Endothelial cell (in vitro differentiated cells): ENCODE measurements around the gene RNF144A. TPM values are rescaled to one million over a fixed set of nuclear protein-coding genes. Genes with fewer than 3 reads are reported as not detected.

ENCODE experiments used
- DNase-seq: peaks from one replicate; pipeline ENCODE4 v3.0.0; 2021; ENCODE audit warnings: low spot score
- H3K27ac Mint-ChIP-seq: one replicate; pipeline ENCODE4 v1.8.0; 2021; ENCODE audit warnings: mixed read lengths, inconsistent platforms; ENCODE audit not compliant: unreplicated experiment
- H3K27me3 Mint-ChIP-seq: one replicate; pipeline ENCODE4 v1.8.0; 2021; ENCODE audit warnings: mild to moderate bottlenecking, moderate library complexity, mixed read lengths, inconsistent platforms; ENCODE audit not compliant: unreplicated experiment
- H3K36me3 Mint-ChIP-seq: one replicate; pipeline ENCODE4 v1.8.0; 2021; ENCODE audit warnings: mild to moderate bottlenecking, low read depth, mixed read lengths, inconsistent platforms; ENCODE audit not compliant: unreplicated experiment
- H3K4me1 Mint-ChIP-seq: one replicate; pipeline ENCODE4 v1.8.0; 2021; ENCODE audit warnings: mild to moderate bottlenecking, mixed read lengths, inconsistent platforms; ENCODE audit not compliant: unreplicated experiment
- H3K4me3 Mint-ChIP-seq: one replicate; pipeline ENCODE4 v1.8.0; 2021; ENCODE audit warnings: mild to moderate bottlenecking, mixed read lengths, inconsistent platforms; ENCODE audit not compliant: unreplicated experiment
- H3K9me3 Mint-ChIP-seq: one replicate; pipeline ENCODE4 v1.8.0; 2021; ENCODE audit warnings: mixed read lengths, inconsistent platforms; ENCODE audit not compliant: unreplicated experiment
- CTCF ChIP-seq: fragments of 200-600 bp; sonication (generic); IDR thresholded peaks from one replicate; pipeline ENCODE4 v1.5.0; 2021; ENCODE audit warnings: antibody characterized with exemption; ENCODE audit not compliant: unreplicated experiment
- total RNA-seq: library from RNA; stranded (reverse); fragmentation: NEBNext Ultra II Directional; extraction: Animal tissue kit (Norgen Biotek cat#: 25700); gene quantifications from one replicate; pipeline ENCODE4 v1.2.1, GENCODE V29; 2021; ENCODE audit not compliant: unreplicated experiment

Gene RNF144A
- total RNA-seq, 1 donor from 2014 or later, result 81.3 TPM

- Mint-ChIP-seq H3K27me3 (peaks cover 9% of the 10 kb centered on the region), H3K9me3 (no peaks in the 10 kb centered on the region), H3K4me3 (no peak overlapping the region), H3K36me3 (peaks cover 44% of the 10 kb centered on the region), H3K4me1 (peaks cover 11% of the 10 kb centered on the region), H3K27ac (no peak overlapping the region)
- DNase-seq, result no peak
- no peak for TF ChIP-seq CTCF
These were observed 90.9 kb downstream of the RNF144A start for GRCh38 chr2:7007846-7008741.

GRCh38 chr2:7009207-7009911 lies 92.1 kb downstream of the RNF144A start:
- peaks cover 37% of the 10 kb centered on the region for H3K36me3 Mint-ChIP-seq
- DNase-seq, result no peak
- H3K4me1 Mint-ChIP-seq, result peaks cover 11% of the 10 kb centered on the region
- H3K27ac Mint-ChIP-seq, result peak overlapping the region; percentile 24
- no peak overlapping the region for H3K4me3 Mint-ChIP-seq
- no peak for TF ChIP-seq CTCF
- H3K9me3 Mint-ChIP-seq, result no peaks in the 10 kb centered on the region
- peaks cover 9% of the 10 kb centered on the region for H3K27me3 Mint-ChIP-seq

GRCh38 chr2:7010391-7011054 lies 93.3 kb downstream of the RNF144A start:
- no peak overlapping the region for H3K27ac Mint-ChIP-seq
- H3K27me3 Mint-ChIP-seq, result peaks cover 9% of the 10 kb centered on the region
- H3K4me1 Mint-ChIP-seq, result peaks cover 11% of the 10 kb centered on the region
- no peak for TF ChIP-seq CTCF
- H3K9me3 Mint-ChIP-seq, result no peaks in the 10 kb centered on the region
- DNase-seq, result no peak
- no peak overlapping the region for H3K4me3 Mint-ChIP-seq
- peaks cover 31% of the 10 kb centered on the region for H3K36me3 Mint-ChIP-seq

GRCh38 chr2:7011356-7012083 lies 94.3 kb downstream of the RNF144A start:
- peaks cover 12% of the 10 kb centered on the region for H3K4me1 Mint-ChIP-seq
- no peak for TF ChIP-seq CTCF

More at GRCh38 chr2:7011356-7012083, 94.3 kb downstream of the RNF144A start:
- H3K36me3 Mint-ChIP-seq, result peaks cover 27% of the 10 kb centered on the region
- no peaks in the 10 kb centered on the region for H3K9me3 Mint-ChIP-seq
- no peak overlapping the region for H3K27ac Mint-ChIP-seq
- no peak overlapping the region for H3K4me3 Mint-ChIP-seq
- peaks cover 9% of the 10 kb centered on the region for H3K27me3 Mint-ChIP-seq
- no peak for DNase-seq
